ENCODE results near the gene SIX1.

DNA sequence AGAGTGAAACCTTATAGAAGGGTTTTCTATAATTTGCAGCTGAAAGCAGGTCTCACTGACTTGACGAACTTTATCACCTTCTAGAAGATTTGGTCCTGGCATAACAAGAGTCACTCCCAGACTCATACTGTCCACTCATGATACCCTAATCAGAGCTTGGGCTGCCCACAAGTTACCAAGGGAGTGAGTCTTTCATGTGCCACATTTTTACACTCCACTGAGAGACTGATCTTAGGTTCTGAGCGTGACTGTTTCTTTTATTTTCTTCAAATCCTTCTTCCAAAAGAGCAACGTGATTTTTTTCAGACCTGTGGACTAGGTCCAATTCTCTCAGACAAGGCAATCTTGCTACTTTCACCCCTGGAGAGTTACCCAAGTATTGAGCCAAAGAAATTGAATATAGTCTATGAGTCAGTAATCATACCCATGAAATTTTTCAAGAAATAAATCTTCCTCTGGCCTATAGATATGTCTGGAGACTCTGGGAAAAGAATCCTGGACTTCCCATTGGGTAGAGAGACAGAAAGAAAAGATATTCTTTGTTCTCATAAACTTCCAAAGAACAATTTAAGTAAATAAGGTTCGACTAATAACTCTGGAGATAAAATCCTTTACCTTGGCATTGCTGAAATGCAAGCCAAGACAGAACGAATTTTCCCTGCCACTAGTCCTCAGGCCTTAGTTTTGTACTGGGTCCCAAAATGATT lies 26.9 kb downstream of the SIX1 start:
- no peak for TF ChIP-seq POLR2A (IDR thresholded peaks at IDR 0.05)
- TF ChIP-seq, protein P1, sequence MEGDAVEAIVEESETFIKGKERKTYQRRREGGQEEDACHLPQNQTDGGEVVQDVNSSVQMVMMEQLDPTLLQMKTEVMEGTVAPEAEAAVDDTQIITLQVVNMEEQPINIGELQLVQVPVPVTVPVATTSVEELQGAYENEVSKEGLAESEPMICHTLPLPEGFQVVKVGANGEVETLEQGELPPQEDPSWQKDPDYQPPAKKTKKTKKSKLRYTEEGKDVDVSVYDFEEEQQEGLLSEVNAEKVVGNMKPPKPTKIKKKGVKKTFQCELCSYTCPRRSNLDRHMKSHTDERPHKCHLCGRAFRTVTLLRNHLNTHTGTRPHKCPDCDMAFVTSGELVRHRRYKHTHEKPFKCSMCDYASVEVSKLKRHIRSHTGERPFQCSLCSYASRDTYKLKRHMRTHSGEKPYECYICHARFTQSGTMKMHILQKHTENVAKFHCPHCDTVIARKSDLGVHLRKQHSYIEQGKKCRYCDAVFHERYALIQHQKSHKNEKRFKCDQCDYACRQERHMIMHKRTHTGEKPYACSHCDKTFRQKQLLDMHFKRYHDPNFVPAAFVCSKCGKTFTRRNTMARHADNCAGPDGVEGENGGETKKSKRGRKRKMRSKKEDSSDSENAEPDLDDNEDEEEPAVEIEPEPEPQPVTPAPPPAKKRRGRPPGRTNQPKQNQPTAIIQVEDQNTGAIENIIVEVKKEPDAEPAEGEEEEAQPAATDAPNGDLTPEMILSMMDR (IDR thresholded peaks at IDR 0.05): no peak

Data from lower leg skin (tissue), 3 donors.